Loucy (cell line): ENCODE data around the gene ALDH1A3.

ENCODE experiments used
- H2AFZ ChIP-seq: fragments of 200-600 bp; sonication (generic); 2 replicates; pipeline ENCODE4 v1.6.0; 2016; ENCODE audit warnings: antibody characterized with exemption, mild to moderate bottlenecking, low read length, moderate library complexity
- H3F3A ChIP-seq: fragments of 200-600 bp; 2 replicates; pipeline ENCODE4 v1.6.0; 2016; ENCODE audit warnings: antibody characterized with exemption, low read depth, mild to moderate bottlenecking
- H3K27me3 ChIP-seq: fragments of 200-600 bp; sonication (generic); 2 replicates; pipeline ENCODE4 v1.6.1; 2014; ENCODE audit warnings: low read length, mild to moderate bottlenecking; ENCODE audit not compliant: insufficient read depth, poor library complexity, severe bottlenecking
- H3K36me3 ChIP-seq: fragments of 200-600 bp; sonication (generic); 2 replicates; pipeline ENCODE4 v1.6.1; 2016; ENCODE audit warnings: low read length; ENCODE audit not compliant: insufficient read depth
- H3K4me1 ChIP-seq: fragments of 200-600 bp; sonication (generic); 2 replicates; pipeline ENCODE4 v1.5.1; 2014; ENCODE audit warnings: low read length, mild to moderate bottlenecking; ENCODE audit not compliant: insufficient read depth, poor library complexity, severe bottlenecking
- H3K4me2 ChIP-seq: fragments of 200-600 bp; sonication (generic); 2 replicates; pipeline ENCODE4 v1.6.0; 2014; ENCODE audit warnings: antibody characterized with exemption, low read length, low read depth, mild to moderate bottlenecking; ENCODE audit not compliant: poor library complexity, severe bottlenecking
- H3K4me3 ChIP-seq: fragments of 200-600 bp; sonication (generic); 2 replicates; pipeline ENCODE4 v1.5.1; 2014; ENCODE audit warnings: low read length, mild to moderate bottlenecking, mixed read lengths; ENCODE audit not compliant: poor library complexity, severe bottlenecking
- H3K79me2 ChIP-seq: fragments of 200-600 bp; sonication (generic); 2 replicates; pipeline ENCODE4 v1.6.1; 2014; ENCODE audit warnings: low read length; ENCODE audit not compliant: insufficient read depth
- H3K9ac ChIP-seq: fragments of 200-600 bp; sonication (generic); 2 replicates; pipeline ENCODE4 v1.6.0; 2014; ENCODE audit warnings: mild to moderate bottlenecking, low read depth, low read length, moderate library complexity; ENCODE audit not compliant: poor library complexity, severe bottlenecking
- H3K9me2 ChIP-seq: fragments of 200-600 bp; sonication (generic); replicated peaks from 2 replicates; pipeline ENCODE4 v1.6.1; 2016; ENCODE audit warnings: low read depth, low read length, mixed read lengths
- H3K9me3 ChIP-seq: fragments of 200-600 bp; sonication (generic); 2 replicates; pipeline ENCODE4 v1.6.1; 2014; ENCODE audit warnings: mild to moderate bottlenecking, antibody characterized with exemption, low read length, low read depth; ENCODE audit not compliant: insufficient read depth
- H4K20me1 ChIP-seq: fragments of 200-600 bp; sonication (generic); 2 replicates; pipeline ENCODE4 v1.6.0; 2014; ENCODE audit warnings: antibody characterized with exemption, low read length, mild to moderate bottlenecking; ENCODE audit not compliant: insufficient read depth, poor library complexity, severe bottlenecking
- EZH2phosphoT487 ChIP-seq: fragments of 200-600 bp; IDR thresholded peaks from 2 replicates; pipeline ENCODE4 v1.6.1; 2018; ENCODE audit warnings: antibody characterized with exemption, mild to moderate bottlenecking, moderate library complexity, borderline replicate concordance
- TF ChIP-seq, protein P1 (sequence below): fragments of 200-600 bp; sonication (generic); conservative IDR thresholded peaks from 2 replicates; pipeline ENCODE4 v1.5.1; 2014; ENCODE audit warnings: mild to moderate bottlenecking, antibody characterized with exemption, low read length

ALDH1A3 gene

GRCh38 chr15:100863796-100864267, 15.8 kb upstream of the ALDH1A3 start:
- no peak for TF ChIP-seq EZH2phosphoT487
- TF ChIP-seq, protein P1, sequence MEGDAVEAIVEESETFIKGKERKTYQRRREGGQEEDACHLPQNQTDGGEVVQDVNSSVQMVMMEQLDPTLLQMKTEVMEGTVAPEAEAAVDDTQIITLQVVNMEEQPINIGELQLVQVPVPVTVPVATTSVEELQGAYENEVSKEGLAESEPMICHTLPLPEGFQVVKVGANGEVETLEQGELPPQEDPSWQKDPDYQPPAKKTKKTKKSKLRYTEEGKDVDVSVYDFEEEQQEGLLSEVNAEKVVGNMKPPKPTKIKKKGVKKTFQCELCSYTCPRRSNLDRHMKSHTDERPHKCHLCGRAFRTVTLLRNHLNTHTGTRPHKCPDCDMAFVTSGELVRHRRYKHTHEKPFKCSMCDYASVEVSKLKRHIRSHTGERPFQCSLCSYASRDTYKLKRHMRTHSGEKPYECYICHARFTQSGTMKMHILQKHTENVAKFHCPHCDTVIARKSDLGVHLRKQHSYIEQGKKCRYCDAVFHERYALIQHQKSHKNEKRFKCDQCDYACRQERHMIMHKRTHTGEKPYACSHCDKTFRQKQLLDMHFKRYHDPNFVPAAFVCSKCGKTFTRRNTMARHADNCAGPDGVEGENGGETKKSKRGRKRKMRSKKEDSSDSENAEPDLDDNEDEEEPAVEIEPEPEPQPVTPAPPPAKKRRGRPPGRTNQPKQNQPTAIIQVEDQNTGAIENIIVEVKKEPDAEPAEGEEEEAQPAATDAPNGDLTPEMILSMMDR = no peak
- Histone ChIP-seq H3K4me3 (no peak overlapping the region), H3K9ac (no peak overlapping the region), H3K4me2 (no peak overlapping the region), H3K9me3 (no peaks in the 10 kb centered on the region), H3K79me2 (no peaks in the 10 kb centered on the region), H4K20me1 (no peaks in the 10 kb centered on the region), H3K4me1 (no peaks in the 10 kb centered on the region), H2AFZ (no peak overlapping the region), H3K36me3 (no peaks in the 10 kb centered on the region), H3F3A (no peaks in the 10 kb centered on the region), H3K27me3 (no peaks in the 10 kb centered on the region), H3K9me2 (no peaks in the 10 kb centered on the region)

DNA sequence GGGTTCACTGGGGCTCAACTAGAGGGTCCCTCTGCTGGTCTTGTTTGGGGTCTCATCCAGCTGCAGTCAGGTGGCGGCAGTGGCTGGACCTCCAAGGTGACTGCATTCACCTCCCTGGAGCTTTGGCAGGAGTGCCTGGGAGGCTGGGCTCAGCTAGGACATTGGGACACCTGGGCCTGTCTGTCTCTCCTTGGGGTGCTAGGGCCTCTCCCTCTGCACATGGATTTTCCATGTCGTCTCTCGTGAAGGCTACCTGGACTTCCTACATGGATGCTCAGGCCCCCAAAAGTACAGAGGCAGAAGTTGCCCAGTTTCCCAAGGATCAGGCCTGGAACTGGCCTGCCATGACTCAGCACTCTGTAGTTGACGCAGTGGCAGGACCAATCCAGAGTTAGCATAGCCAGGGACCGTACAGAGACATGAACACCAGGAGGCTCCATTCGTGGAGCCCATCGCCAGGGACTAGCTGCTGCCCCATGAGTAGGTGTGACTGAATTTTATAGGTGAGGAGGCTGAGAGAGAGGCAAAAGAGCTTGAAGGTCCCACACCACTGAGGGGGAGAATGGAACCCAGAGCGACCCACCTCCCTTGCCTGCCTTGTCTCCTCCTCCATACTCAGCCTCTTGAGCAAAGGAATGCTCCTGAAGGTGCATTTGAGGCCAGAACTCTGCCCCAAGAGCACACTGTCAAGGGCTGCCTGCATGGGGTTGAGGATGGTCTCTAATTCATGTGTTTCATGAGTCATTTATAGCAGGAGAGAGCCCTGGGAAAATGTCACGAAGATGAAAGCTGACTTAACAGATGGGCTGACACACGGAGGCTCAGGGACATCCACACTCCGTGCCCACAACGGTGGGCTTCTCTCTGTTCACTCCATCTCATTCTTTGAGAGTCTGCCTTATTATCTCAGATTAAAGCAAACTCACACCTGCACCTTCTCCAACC, 13.0 kb upstream of the ALDH1A3 start:
- no peaks in the 10 kb centered on the region for H3K27me3 ChIP-seq
- no peaks in the 10 kb centered on the region for H3K4me1 ChIP-seq
- H3K9ac ChIP-seq = no peak overlapping the region
- no peaks in the 10 kb centered on the region for H3F3A ChIP-seq
- TF ChIP-seq, protein P1 = no peak
- TF ChIP-seq EZH2phosphoT487 = no peak
- H4K20me1 ChIP-seq = no peaks in the 10 kb centered on the region
- H3K36me3 ChIP-seq = no peaks in the 10 kb centered on the region
- H3K9me3 ChIP-seq = no peaks in the 10 kb centered on the region
- no peak overlapping the region for H3K4me3 ChIP-seq
- no peak overlapping the region for H3K4me2 ChIP-seq
- no peaks in the 10 kb centered on the region for H3K79me2 ChIP-seq
- H2AFZ ChIP-seq = no peak overlapping the region
- no peaks in the 10 kb centered on the region for H3K9me2 ChIP-seq

DNA sequence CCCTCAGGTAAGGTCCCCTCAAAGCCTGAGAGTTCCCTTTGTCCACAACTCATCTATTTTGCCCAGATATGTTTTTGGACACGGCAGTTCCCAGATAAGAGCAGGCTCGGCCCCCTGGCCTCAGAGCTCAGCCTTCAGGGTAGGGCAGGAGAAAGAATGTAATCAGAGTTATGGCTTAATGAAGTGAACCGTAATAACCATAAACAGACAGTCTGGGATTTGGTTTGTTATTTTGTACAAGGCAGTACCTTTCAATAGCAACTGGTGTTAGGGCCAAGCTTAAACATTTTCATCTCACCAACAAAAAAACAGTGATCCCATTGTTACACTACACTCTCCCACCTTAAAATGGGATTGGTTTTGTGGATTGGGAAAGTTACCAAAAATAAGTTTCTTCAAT, 12.2 kb upstream of the ALDH1A3 start:
- Histone ChIP-seq H3K79me2 (no peaks in the 10 kb centered on the region), H3K4me3 (no peak overlapping the region), H3K36me3 (no peaks in the 10 kb centered on the region), H3K27me3 (no peaks in the 10 kb centered on the region), H2AFZ (no peak overlapping the region), H3K9me3 (no peaks in the 10 kb centered on the region), H3K4me1 (no peaks in the 10 kb centered on the region), H3K9me2 (no peaks in the 10 kb centered on the region), H4K20me1 (no peaks in the 10 kb centered on the region), H3F3A (no peaks in the 10 kb centered on the region), H3K4me2 (no peak overlapping the region), H3K9ac (no peak overlapping the region)
- TF ChIP-seq, protein P1 = no peak
- TF ChIP-seq EZH2phosphoT487 = no peak
